ENCODE data around the gene C17orf58. TPM values are rescaled to one million over a fixed set of nuclear protein-coding genes. Genes with fewer than 3 reads are reported as not detected.
"Not testable (repeated sequence)": the region's sequence is repeated elsewhere in the genome, so short reads cannot be mapped to it uniquely, and the experiment has no call there.

The C17orf58 gene
- total RNA-seq, 3 donors from 2014 or later, result 6.4 to 11.1 (median 8.4) TPM

GRCh38 chr17:67974598-67975066 is 21.6 kb downstream of the C17orf58 start:
- DNase-seq (no peak), ATAC-seq (no peak)
- no peaks in the 10 kb centered on the region for H3K4me1 ChIP-seq (ENCODE audit: low read depth)
- H3K4me3 ChIP-seq, result no peak overlapping the region
- H3K9me3 ChIP-seq, result no peaks in the 10 kb centered on the region
- H3K36me3 ChIP-seq (ENCODE audit: low read depth), result no peaks in the 10 kb centered on the region
- intact Hi-C loops (cut with DNase I, micrococcal nuclease), result no loop called here
- TF ChIP-seq, protein P1, sequence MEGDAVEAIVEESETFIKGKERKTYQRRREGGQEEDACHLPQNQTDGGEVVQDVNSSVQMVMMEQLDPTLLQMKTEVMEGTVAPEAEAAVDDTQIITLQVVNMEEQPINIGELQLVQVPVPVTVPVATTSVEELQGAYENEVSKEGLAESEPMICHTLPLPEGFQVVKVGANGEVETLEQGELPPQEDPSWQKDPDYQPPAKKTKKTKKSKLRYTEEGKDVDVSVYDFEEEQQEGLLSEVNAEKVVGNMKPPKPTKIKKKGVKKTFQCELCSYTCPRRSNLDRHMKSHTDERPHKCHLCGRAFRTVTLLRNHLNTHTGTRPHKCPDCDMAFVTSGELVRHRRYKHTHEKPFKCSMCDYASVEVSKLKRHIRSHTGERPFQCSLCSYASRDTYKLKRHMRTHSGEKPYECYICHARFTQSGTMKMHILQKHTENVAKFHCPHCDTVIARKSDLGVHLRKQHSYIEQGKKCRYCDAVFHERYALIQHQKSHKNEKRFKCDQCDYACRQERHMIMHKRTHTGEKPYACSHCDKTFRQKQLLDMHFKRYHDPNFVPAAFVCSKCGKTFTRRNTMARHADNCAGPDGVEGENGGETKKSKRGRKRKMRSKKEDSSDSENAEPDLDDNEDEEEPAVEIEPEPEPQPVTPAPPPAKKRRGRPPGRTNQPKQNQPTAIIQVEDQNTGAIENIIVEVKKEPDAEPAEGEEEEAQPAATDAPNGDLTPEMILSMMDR (IDR thresholded peaks at IDR 0.05), result no peak

GRCh38 chr17:67974185-67974584 is 22.1 kb downstream of the C17orf58 start:
- no peaks in the 10 kb centered on the region for H3K9me3 ChIP-seq
- H3K36me3 ChIP-seq (ENCODE audit: low read depth), result no peaks in the 10 kb centered on the region
- TF ChIP-seq, protein P1 (IDR thresholded peaks at IDR 0.05), result no peak
- no peak for ATAC-seq
- no peak for DNase-seq
- H3K4me3 ChIP-seq, result no peak overlapping the region
- intact Hi-C loops (cut with DNase I, micrococcal nuclease), result no loop called here
- H3K4me1 ChIP-seq (ENCODE audit: low read depth), result no peaks in the 10 kb centered on the region

DNA sequence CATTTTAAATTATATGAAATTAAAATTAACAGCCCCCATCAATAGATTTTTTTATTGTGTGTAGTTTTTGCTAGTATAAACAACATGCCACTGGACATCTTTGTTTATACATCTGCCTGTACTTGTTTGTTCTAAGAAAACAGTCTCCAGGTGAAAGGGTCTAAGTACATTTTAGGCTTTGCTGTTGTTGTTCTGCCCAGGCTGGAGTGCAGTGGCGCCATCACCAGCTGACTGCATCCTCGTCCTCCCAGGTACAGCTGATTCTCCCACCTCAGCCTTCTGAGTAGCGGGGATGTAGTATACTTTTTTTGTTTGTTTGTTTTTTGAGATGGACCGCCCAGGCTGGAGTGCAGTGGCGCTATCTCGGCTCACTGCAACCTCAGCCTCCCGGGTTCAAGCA is 25.5 kb downstream of the C17orf58 start:
- TF ChIP-seq, protein P1 (IDR thresholded peaks at IDR 0.05), result no peak
- intact Hi-C loops (cut with DNase I, micrococcal nuclease), result no loop called here
- no peaks in the 10 kb centered on the region for H3K36me3 ChIP-seq (ENCODE audit: low read depth)

GRCh38 chr17:67963145-67963572 is 33.1 kb downstream of the C17orf58 start:
- H3K4me1 ChIP-seq (ENCODE audit: low read depth); H3K4me3 ChIP-seq; intact Hi-C loops (cut with DNase I, micrococcal nuclease); H3K9me3 ChIP-seq; H3K36me3 ChIP-seq (ENCODE audit: low read depth): not testable (repeated sequence)
- peak; percentile 93 for ATAC-seq
- TF ChIP-seq, protein P1 (IDR thresholded peaks at IDR 0.05), result peak; percentile 40
- peak in 1 of 3 donors; percentile 68 for DNase-seq

More for the DNA sequence above, 25.5 kb downstream of the C17orf58 start:
- DNase-seq (no peak), ATAC-seq (no peak)
- H3K4me1 ChIP-seq (ENCODE audit: low read depth), result no peaks in the 10 kb centered on the region
- H3K9me3 ChIP-seq, result no peaks in the 10 kb centered on the region
- H3K4me3 ChIP-seq, result no peak overlapping the region

DNA sequence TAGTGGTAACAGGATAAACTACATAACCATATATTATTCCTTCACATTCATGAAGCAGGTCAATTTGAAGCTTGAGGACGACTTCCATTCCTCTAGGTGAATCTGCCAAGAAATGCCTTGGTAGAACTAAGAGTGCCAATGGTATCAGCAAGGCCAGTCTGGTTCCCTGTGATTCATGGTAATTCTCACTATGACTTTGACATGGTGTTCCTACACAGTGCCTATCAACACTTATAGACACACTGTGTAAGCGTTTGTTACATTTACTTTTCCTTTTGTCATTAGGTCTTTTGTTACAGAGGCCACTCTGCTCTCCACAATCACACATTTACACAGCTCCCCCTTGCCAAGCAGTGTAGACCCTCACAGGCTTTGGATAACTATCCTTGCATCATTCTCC is 34.1 kb downstream of the C17orf58 start:
- ATAC-seq; H3K4me3 ChIP-seq; H3K4me1 ChIP-seq (ENCODE audit: low read depth); DNase-seq; H3K36me3 ChIP-seq (ENCODE audit: low read depth); intact Hi-C loops (cut with DNase I, micrococcal nuclease); H3K9me3 ChIP-seq: not testable (repeated sequence)

GRCh38 chr17:67960276-67960675 is 36.0 kb downstream of the C17orf58 start:
- intact Hi-C loops (cut with DNase I, micrococcal nuclease); H3K36me3 ChIP-seq (ENCODE audit: low read depth); H3K4me1 ChIP-seq (ENCODE audit: low read depth); DNase-seq; ATAC-seq; H3K4me3 ChIP-seq; H3K9me3 ChIP-seq: not testable (repeated sequence)

GRCh38 chr17:67959510-67959909 is 36.8 kb downstream of the C17orf58 start:
- H3K4me1 ChIP-seq (ENCODE audit: low read depth), result peaks cover 4% of the 10 kb centered on the region
- H3K36me3 ChIP-seq (ENCODE audit: low read depth), result no peaks in the 10 kb centered on the region
- DNase-seq (peak in 2 of 3 donors; percentile 51 to 53), ATAC-seq (peak; percentile 88)
- no peaks in the 10 kb centered on the region for H3K9me3 ChIP-seq
- intact Hi-C loops (cut with DNase I, micrococcal nuclease), result loop anchor here in 1 of 2 donors (10.0 kb wide), 1 partner anchor 55 kb away; no protein-coding TSS in a partner anchor
- TF ChIP-seq, protein P1 (IDR thresholded peaks at IDR 0.05), result no peak
- no peak overlapping the region for H3K4me3 ChIP-seq

All from mucosa of descending colon (tissue), 3 donors.